Natural killer cell (primary cell): ENCODE data around the gene LZTS2. TPM values are rescaled to one million over a fixed set of nuclear protein-coding genes. Genes with fewer than 3 reads are reported as not detected.

ENCODE experiments used
- ATAC-seq, 3 donors: fragments of 150-1000 bp in 2 of 3; fragments of 200-7000 bp in 1 of 3; cut with Tn5 transposase; 1 replicate in 1 of 3; 2 replicates in 2 of 3; pipeline ENCODE4 v1.10.0; 2021; ENCODE audit warnings: mild to moderate bottlenecking in 2 of 3, moderate library complexity in 2 of 3
- DNase-seq, 2 donors: peaks; one replicate each; pipeline versions ENCODE4 v3.0.0 to v3.0.0-alpha.2; 2013 to 2021; ENCODE audit warnings: mixed read lengths in 1 of 2
- H3K27ac ChIP-seq: one replicate; pipeline ENCODE4 v1.5.1; 2013; ENCODE audit warnings: mild to moderate bottlenecking, low read length
- H3K27me3 ChIP-seq: one replicate; pipeline ENCODE4 v1.6.1; 2013; ENCODE audit warnings: low read length; ENCODE audit not compliant: control insufficient read depth, insufficient read depth
- H3K36me3 ChIP-seq: one replicate; pipeline ENCODE4 v1.6.1; 2013; ENCODE audit warnings: low read length; ENCODE audit not compliant: control insufficient read depth, insufficient read depth
- H3K4me1 ChIP-seq: one replicate; pipeline ENCODE4 v1.6.1; 2013; ENCODE audit warnings: low read length; ENCODE audit not compliant: control insufficient read depth, insufficient read depth
- H3K4me3 ChIP-seq: one replicate; pipeline ENCODE4 v1.5.1; 2013; ENCODE audit warnings: low read length
- H3K9me3 ChIP-seq: one replicate; pipeline ENCODE4 v1.6.1; 2013; ENCODE audit warnings: low read length; ENCODE audit not compliant: control insufficient read depth, insufficient read depth
- H3K27ac Mint-ChIP-seq, 2 donors: one replicate each; pipeline ENCODE4 v1.8.0; 2022; ENCODE audit warnings: mild to moderate bottlenecking in 2 of 2, mixed read lengths in 2 of 2, moderate library complexity in 1 of 2
- H3K27me3 Mint-ChIP-seq, 2 donors: one replicate each; pipeline ENCODE4 v1.8.0; 2022; ENCODE audit warnings: low read depth in 2 of 2, mixed read lengths in 2 of 2
- H3K36me3 Mint-ChIP-seq: one replicate; pipeline ENCODE4 v1.8.0; 2022; ENCODE audit warnings: mixed read lengths
- H3K4me1 Mint-ChIP-seq, 2 donors: one replicate each; pipeline ENCODE4 v1.8.0; 2022; ENCODE audit warnings: mixed read lengths in 2 of 2
- H3K4me3 Mint-ChIP-seq: one replicate; pipeline ENCODE4 v1.8.0; 2022; ENCODE audit warnings: mild to moderate bottlenecking, moderate library complexity, mixed read lengths
- H3K9me3 Mint-ChIP-seq, 2 donors: one replicate each; pipeline ENCODE4 v1.8.0; 2022; ENCODE audit warnings: mixed read lengths in 2 of 2
- CTCF ChIP-seq: fragments of 200-600 bp; IDR thresholded peaks from one replicate; pipeline ENCODE4 v1.8.0; 2022; ENCODE audit warnings: antibody characterized with exemption
- WGBS: methylation state at CpG from one replicate; pipeline ENCODE4 v1.1.7; 2013; ENCODE audit warnings: missing lambda C conversion rate; ENCODE audit not compliant: insufficient coverage; 5-methylcytosine and 5-hydroxymethylcytosine counted together
- intact Hi-C: fragments of 100-400 bp; cut with micrococcal nuclease; formaldehyde crosslinking; loops from one replicate; pipeline ENCODE4 v1.14.2; 2022
- total RNA-seq, 4 donors: library from RNA; stranded (reverse); fragments of 120-200 nt in 1 of 4; gene quantifications; one replicate each; pipeline versions ENCODE4 v1.2.3 to v1.2.4, GENCODE V29; 2013 to 2022

The LZTS2 gene
- total RNA-seq, 3 donors from 2014 or later (not counting 1 experiment from before 2014, with no cell fraction given) = 8.0 to 16.1 (median 11.7) TPM

- Mint-ChIP-seq H3K9me3 (no peaks in the 10 kb centered on the region), H3K4me1 (peaks cover 3 to 4% of the 10 kb centered on the region in 2 donors), H3K4me3 (no peak overlapping the region), H3K36me3 (no peaks in the 10 kb centered on the region), H3K27ac (no peak overlapping the region), H3K27me3 (peaks cover 0 to 2% of the 10 kb centered on the region in 2 donors)
- intact Hi-C loops = no loop called here
- TF ChIP-seq CTCF = no peak
- H3K27ac ChIP-seq = no peak overlapping the region
- DNase-seq (no peak), ATAC-seq (no peak)
- peaks cover 4% of the 10 kb centered on the region for H3K36me3 ChIP-seq
- no peaks in the 10 kb centered on the region for H3K9me3 ChIP-seq
- H3K4me1 ChIP-seq = no peaks in the 10 kb centered on the region
- no peak overlapping the region for H3K4me3 ChIP-seq
- H3K27me3 ChIP-seq = no peaks in the 10 kb centered on the region
- WGBS = 89% methylated on average over 2 of the region's 4 CpGs
Measured at GRCh38 chr10:101005869-101006567, 6.4 kb downstream of the LZTS2 start.

- intact Hi-C loops = no loop called here
- Histone ChIP-seq H3K4me1 (no peaks in the 10 kb centered on the region), H3K4me3 (no peak overlapping the region), H3K27me3 (no peaks in the 10 kb centered on the region), H3K36me3 (peaks cover 4% of the 10 kb centered on the region), H3K27ac (no peak overlapping the region), H3K9me3 (no peaks in the 10 kb centered on the region)
- 94% methylated on average over 33 of the region's 33 CpGs for WGBS
- Mint-ChIP-seq H3K4me1 (no peaks in the 10 kb centered on the region), H3K27ac (no peak overlapping the region), H3K4me3 (no peak overlapping the region), H3K36me3 (no peaks in the 10 kb centered on the region), H3K9me3 (no peaks in the 10 kb centered on the region), H3K27me3 (no peaks in the 10 kb centered on the region)
- ATAC-seq = no peak
- no peak for DNase-seq
- TF ChIP-seq CTCF = no peak
Measured at GRCh38 chr10:101006593-101007098, 7.0 kb downstream of the LZTS2 start.

- H3K4me3 ChIP-seq = no peak overlapping the region
- no peaks in the 10 kb centered on the region for H3K36me3 Mint-ChIP-seq
- intact Hi-C loops = no loop called here
- H3K36me3 ChIP-seq = peaks cover 4% of the 10 kb centered on the region
- ATAC-seq (no peak), DNase-seq (no peak)
- no peaks in the 10 kb centered on the region for H3K27me3 ChIP-seq
- WGBS = 85% methylated on average over 11 of the region's 11 CpGs
- H3K9me3 Mint-ChIP-seq = no peaks in the 10 kb centered on the region
- no peaks in the 10 kb centered on the region for H3K4me1 ChIP-seq
- H3K4me3 Mint-ChIP-seq = no peak overlapping the region
- H3K27ac ChIP-seq = no peak overlapping the region
- H3K27me3 Mint-ChIP-seq = no peaks in the 10 kb centered on the region
- no peaks in the 10 kb centered on the region for H3K4me1 Mint-ChIP-seq
- no peaks in the 10 kb centered on the region for H3K9me3 ChIP-seq
- H3K27ac Mint-ChIP-seq = no peak overlapping the region
- TF ChIP-seq CTCF = no peak
Measured at GRCh38 chr10:101007099-101007711, 7.6 kb downstream of the LZTS2 start.
